ENCODE measurements around the gene NANOGP8.
"Not testable (repeated sequence)": the region's sequence is repeated elsewhere in the genome, so short reads cannot be mapped to it uniquely, and the experiment has no call there.

Gene NANOGP8

DNA sequence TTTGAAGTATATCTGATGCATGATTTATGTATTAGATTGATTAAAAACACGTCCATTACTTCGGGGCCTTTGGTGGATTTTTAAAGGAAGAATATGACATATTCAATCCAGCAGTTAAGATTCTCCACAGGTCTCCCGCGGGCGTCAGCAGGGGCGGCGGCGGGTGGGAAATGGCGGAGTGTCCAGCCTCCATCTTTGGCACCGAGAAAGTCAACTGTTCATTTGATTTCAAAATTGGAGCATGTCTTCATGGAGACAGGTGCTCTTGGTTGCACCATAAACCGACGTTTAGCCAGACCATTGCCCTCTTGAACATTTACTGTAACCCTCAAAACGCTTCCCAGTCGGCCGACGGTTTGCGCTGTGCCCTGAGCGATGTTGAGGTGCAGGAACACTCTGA, 7.2 kb upstream of the NANOGP8 start:
- no peak for DNase-seq

DNA sequence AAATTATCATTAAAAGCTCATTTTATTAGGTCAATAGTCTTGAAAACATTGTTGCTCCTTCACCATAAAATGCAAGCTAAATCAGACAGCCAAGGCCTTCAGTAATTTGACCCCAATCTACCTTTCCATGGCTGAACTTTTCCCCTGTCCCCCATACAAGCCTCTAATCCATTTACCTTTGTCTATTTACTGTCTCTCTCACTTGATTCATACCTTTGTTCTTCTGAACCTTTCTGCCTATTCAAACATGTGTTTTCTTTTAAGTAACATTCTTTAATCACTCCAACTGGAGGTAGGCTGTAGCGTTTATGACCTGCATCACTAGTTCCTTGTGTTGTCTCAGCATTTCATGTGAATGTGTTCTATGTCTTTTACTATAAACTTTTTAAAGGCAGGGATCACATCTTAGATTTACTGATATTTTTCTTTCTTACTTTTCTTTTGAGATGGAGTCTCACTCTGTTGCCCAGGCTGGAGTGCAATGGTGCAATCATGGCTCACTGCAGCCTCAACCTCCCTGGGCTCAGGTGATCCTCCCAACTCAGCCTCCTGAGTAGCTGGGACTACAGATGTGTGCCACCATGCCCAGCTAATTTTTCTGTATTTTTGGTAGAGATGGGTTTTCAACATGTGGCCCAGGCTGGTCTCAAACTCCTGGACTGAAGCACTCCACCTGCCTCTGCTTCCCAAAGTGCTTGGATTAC, 5.2 kb upstream of the NANOGP8 start:
- no peak for DNase-seq

DNA sequence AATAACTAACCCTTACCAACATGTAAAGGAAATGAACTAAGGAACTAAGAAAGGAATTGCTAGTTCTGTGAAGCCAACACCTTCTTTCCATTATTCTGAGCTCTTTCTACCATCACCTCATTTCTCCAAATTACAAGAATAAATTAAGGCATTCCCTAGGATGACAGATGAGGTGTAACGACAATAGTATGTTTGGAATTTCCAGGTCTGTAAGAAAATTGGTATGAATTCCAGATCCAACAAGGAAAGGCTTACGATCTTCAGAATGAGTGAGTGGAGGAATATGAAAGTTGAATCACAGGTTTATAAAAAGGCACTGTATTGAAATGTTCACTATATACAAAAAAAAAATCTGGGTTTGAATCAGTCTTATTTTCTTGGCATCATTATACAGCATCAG, 4.5 kb upstream of the NANOGP8 start:
- DNase-seq = no peak

DNA sequence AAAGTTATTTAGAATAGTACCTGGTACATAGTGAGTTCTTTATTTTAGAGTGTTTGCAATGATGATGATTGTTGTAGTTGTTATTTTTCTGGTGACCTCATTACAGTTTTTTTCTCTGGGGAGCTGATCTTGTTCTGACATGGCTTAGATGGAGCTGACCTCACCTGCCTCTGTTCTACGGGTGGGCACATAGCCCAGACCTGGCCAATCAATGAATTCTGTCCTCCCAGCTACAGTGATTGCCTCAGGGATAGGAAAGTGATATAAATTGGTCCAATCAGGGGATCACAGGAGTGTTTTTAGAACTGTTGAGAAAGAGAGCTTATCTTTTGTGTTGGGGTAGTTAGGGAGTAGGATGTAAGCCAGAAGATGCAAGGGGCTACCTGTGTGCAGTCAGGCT, 3.2 kb upstream of the NANOGP8 start:
- DNase-seq = no peak

DNA sequence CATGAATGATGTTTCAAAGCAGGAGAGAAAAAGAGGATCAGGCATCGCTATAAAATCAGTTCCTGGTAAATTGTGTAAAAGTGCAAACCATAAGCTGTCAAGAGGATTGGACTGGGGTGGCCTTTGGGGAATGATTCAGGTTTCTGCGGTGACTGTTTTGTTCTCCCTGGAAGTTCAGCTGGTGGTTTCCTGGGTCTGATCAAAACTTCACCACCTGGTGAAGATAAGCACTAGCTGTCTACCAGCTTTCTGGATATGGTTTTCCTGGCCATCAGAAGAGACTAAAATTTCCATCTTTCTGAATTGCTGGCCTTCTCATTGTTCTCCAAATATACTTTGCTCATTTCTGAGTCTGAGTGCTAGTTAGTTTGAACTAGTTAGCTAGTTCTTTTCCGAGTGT, 2.7 kb upstream of the NANOGP8 start:
- no peak for DNase-seq

DNA sequence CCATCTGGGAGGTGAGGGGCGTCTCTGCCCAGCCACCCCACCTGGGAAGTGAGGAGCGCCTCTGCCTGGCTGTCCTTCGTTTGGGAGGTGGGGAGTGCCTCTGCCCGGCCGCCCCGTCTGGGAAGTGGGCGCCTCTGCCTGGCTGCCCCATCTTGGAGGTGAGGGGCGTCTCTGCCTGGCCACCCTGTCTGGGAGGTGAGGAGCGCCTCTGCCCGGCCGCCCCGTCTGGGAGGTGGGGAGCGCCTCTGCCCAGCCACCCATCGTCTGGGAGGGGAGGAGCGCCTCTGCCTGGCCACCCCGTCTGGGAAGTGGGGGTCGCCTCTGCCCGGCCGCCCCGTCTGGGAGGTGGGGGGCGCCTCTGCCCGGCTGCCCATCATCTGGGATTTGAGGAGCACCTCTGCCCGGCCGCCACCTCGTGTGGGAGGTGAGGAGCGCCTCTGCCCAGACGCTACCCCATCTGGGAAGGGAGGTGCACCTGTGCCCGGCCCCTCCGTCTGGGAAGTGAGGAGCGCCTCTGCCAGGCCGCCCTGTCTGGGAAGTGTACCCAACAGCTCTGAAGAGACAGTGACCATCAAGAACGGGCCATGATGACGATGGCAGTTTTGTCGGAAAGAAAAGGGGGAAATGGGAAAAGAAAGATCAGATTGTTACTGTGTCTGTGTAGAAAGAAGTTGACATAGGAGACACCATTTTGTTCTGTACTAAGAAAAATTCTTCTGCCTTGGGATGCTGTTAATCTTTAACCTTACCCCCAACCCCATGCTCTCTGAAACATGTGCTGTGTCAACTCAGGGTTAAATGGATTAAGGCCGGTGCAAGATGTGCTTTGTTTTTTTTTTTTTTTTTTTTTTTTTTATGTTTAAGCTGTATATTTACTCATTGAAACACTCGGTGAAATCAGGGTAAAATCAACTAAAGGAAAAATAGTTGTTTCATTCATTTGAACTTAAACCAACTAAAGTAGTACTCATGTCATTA, 2.4 kb downstream of the NANOGP8 start:
- DNase-seq = not testable (repeated sequence)

DNA sequence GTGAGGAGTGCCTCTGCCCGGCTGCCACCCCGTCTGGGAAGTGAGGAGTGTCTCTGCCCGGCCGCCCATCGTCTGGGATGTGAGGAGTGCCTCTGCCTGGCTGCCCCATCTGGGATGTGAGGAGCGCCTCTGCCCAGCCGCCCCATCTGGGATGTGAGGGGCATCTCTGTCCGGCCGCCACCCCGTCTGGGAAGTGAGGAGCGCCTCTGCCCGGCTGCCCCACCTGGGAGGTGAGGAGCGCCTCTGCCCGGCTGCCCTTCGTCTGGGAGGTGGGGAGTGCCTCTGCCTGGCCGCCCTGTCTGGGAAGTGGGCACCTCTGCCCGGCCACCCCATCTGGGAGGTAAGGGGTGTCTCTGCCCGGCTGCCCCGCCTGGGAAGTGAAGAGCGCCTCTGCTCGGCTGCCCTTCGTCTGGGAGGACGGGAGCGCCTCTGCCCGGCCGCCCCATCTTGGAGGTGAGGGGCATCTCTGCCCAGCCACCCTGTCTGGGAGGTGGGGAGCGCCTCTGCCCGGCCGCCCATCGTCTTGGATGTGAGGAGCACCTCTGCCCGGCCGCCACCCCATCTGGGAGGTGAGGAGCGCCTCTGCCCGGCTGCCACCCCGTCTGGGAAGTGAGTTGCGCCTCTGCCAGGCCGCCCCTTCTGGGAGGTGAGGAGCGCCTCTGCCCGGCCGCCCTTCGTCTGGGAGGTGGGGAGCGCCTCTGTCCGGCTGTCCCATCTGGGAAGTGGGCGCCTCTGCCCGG, 3.3 kb downstream of the NANOGP8 start:
- DNase-seq = not testable (repeated sequence)

DNA sequence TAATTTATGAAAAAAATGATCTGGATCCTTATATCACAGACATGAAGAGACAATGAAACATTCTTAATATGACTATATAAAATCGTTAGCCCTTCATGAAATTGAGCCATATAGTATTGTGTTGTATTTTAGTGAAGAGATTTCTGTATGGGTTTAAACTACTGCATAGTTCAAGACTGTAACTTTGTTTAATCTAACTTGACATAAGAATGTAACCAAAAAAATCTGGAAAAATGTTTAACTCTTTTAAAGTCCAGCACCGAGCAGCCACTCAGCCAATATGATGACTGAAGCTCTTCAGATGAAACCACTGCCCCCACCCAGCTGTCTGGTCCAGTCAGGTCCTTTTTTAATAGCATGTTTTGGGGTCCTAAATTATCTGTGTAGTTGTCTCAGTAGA, 4.9 kb downstream of the NANOGP8 start:
- DNase-seq = no peak

DNA sequence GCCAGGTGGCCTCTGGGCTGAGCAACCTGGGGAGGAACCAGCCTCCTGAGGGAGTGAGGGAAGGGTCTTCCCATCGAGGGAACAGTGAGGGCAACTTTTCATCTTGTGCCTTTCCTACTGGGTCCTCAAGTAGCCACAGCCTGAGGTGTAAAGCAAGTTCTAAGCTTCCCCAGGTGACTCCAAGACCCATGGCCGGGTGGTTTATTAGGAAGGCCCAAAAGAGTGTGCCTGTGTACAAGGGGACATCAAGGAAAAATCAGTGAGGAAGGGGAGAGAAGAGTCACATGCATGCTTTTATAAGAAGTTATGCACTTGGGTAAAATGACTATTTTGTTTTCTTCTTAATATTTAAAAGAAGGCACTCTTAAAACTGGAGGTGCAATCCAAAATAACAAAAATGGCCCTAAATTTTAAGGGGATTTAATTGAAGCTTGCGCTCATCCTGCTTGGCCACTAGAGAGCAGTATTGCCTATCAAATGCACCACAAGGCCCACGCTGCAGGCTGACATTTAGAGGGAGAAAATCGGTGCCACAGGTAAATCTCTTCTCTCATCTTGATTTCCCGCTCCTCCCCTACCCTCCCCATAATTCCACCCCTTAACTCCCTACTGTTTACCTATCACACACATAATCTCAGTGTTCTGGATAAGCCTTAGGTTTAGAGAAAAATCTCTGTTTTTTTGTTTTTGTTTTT, 6.7 kb downstream of the NANOGP8 start:
- peak; percentile 14 to 40 for DNase-seq

DNA sequence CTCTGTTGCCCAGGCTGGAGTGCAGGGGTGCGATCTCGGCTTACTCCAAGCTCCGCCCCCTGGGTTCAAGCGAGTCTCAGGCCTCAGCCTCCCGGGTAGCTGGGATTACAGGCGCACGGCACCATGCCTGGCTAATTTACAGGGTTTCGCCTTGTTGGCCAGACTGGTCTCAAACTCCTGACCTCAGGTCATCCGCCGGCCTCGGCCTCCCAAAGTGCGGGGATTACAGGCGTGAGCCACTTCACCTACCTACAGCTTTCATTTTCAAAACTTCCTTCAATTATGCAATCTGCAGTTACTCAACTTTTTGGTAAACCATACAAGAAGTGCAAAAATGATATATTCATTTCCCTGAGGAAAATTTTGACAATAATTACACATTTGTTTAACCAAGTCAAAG, 14.0 kb downstream of the NANOGP8 start:
- DNase-seq = no peak

DNA sequence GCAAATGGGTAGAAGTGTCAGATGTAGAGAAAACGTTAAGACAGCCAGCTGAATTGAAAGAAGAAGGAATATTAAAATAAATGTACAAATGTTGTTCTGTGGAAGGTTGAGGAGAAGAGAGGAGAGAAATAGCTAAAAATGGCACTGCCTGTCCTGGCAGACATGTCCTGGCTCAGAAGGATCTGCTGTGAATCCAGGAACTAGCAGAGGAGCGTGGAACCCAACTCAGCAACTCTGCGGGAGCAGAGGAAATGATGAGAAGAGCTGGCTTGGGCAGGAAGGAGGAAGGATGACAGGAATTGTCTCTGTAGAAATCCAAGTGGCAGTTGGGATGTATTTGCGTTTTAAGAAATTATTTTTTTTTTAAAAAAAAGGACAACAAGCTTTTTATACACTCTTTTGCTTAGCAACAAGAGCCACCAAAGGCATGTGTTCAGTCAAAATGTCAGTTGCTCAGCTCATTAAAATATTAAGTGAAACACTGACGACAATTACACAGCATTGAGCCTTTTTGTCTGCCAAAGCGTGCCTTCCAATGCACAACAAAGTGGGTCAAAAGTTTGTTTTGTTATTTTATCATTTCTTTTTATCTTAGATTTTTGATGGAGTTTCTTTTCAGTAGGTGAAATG, 16.1 kb downstream of the NANOGP8 start:
- peak in 1 of 2 donors; percentile 3 for DNase-seq

DNA sequence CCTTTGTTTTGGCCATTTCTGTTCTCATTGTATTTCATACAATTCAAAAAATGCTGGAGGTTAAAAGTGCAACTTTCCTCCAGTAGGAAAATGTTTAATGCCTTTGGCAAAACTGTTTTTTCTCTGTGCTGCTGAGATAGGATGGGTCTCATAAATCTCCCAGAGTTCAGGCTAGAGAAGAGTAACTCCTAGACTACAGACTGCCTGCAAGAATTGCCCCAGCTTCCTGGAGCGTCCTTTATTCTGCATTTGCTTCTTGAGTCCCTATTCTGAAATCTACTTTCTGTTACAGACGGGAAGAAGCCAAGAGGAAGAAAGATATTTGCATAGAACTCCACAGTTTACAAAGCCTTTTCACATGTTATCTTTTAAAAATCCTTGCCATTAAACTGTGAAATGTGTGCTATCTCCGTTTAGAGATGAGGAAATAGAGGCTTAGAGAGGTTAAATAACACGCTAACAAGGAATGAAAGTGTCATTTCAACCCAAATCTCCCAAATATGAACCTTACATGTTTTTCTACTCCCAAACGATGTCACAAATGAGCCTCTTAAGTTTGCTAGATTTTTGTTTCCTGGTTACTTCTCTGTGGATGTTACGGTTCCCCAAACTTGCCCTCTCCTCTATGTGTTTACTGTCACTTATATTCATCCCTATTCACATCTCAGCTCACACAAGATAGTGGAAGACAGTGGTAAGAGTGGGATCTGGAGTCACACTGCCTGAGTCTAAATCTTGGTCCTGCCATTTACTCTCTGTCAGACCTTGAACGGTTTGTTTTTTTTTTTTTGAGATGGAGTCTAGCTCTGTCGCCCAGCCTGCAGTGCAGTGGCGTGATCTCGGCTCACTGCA, 17.4 kb downstream of the NANOGP8 start:
- no peak for DNase-seq

DNA sequence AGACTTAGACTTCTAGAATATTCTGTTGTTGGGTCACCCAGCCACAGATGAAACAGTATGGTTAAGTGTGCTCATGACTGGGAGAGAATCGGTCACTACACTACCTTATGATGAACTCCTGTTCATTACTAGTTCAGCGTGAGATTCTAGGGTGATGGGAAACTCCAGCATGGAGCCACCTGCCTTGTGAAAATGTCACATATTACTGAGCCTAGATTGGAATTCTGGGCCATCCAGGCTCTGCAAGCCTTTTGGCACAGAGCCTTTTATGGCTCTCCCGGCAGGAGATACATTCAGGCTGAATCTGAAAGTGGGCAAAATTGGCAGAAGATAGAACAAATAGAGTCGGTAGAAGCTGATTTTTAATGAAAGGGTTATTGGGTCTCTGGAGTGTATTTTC, 19.0 kb downstream of the NANOGP8 start:
- DNase-seq = no peak

DNA sequence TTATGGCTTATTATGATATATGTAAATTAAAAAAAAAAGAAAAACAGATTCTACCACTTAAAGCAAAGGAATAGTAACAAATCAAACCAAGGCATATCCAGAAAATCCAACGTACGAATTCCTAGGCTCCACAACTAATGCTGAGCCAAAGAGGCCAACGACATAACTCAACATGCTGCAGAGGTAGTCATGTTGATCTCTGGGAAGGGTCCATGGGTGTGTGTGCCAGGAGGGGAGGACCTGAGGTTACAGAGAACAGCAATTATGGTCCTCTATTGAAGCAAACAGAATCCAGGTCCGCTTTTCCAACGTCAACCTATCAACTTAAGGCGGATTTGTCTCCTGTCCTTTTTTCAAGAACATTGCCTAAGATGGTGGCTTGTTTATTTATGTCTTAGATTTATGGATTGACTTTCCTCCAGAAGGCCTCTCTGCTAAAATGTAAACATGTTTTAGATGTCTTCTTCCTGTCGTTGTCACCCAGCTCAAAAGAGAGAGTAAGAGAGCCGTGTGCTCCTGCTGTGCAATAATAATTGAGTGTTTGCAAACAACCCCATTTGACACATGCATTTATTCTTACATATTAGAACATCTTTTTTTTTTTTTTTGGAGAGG, 20.4 kb downstream of the NANOGP8 start:
- no peak for DNase-seq

DNA sequence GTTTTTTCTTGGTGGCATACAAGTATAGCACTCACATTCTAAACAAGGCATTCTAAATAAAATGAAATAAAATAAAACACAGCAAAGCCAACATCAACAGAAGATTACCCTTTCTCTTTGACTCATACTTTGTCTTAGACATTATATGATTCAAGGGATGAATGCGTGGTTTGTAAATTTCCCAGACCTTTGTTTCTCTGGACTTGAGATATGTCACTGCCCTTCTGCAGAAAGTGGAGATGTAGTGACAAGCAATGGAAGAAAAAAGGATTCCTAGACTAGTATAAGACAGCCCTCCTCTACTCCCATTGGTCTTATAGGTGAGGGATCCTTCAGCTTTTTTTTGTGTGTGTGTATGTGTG, 22.4 kb downstream of the NANOGP8 start:
- DNase-seq = no peak

DNA sequence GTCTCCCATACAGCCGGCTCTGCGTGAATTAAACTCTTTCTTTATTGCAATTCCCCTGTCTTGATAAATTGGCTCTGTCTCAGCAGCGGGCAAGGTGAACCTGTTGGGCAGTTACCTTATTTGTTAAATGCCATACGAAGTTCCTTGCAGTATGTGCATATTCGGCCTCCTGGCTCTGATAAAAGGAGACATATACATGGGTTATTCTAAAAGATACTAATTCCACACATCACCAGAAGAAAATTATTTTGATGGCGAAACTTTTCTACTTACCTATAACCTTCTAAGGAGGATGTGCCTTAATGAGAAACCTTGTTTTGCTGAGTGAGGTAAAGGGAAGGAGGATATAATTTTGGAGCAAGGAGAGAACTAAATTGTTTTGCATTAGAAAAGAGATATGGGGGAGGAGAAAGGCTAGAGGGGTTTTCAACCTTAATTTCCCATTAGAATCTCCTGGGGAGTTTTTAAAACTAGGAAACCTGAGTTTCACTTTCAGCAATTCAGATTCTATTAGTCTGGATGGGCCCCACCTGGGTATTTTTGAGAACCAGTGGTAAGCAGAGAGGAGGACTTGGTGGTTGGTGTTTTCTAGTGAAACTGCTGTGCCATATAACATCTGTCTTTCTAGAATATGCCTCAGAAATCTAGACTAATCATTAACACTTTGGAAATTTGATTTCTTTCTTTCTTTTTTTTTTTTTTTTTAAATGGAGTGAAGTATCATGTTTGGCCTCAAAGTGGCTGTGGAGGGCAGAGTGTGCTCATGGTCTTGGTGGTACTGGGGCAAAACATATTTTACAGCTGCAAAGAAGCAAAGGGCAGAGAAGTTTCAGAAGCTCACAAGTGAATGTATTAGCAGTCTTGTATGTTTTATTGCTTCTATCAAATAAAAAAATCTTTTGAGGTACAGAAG, 23.0 kb downstream of the NANOGP8 start:
- no peak for DNase-seq

DNA sequence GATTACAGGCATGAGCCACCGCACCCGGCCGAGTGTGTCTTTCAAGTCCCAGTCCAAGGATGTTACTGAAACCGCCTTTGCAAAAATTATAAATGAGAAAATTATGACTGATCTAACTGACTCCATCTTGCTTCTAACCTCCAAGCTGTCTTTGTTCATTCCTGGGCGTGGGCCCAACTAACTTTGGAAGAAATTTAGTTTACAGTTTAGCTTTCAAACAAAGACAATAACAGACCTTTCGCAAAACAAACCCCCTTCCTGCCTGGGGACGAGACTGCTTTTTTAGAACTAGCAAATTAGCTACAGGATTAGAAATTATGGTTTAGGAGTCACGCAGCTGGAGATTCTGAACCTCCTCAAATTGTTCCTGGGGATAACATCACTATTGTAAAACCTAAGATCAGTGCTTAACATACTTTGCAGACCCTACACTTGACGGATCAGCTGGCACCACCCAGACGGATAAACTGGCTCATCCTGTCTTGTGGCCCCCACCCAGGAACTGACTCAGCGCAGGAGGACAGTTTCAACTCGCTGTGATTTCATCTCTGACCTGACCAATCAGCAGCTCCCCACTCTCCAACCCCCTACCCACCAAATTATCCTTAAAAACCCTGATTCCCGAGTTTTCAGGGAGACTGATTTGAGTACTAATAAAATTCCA, 23.8 kb downstream of the NANOGP8 start:
- DNase-seq = no peak

DNA sequence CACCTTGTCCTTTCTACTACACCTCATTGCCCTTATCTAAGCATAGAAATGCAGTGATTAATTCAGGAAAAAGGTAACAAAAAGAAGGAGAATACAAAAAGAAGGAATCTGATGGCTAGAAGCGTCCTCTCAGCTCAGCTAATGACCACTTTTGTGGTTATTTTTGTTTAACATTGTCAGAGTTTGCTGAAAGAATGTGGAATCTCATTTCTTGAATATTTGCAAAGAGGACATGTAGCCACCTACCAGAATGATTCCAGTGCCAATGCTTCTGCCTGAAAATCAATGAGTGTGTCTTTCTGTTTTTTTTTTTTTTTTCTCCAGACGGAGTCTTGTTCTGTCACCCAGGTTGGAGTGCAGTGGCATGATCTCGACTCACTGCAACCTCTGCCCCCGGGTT, 24.5 kb downstream of the NANOGP8 start:
- no peak for DNase-seq

DNA sequence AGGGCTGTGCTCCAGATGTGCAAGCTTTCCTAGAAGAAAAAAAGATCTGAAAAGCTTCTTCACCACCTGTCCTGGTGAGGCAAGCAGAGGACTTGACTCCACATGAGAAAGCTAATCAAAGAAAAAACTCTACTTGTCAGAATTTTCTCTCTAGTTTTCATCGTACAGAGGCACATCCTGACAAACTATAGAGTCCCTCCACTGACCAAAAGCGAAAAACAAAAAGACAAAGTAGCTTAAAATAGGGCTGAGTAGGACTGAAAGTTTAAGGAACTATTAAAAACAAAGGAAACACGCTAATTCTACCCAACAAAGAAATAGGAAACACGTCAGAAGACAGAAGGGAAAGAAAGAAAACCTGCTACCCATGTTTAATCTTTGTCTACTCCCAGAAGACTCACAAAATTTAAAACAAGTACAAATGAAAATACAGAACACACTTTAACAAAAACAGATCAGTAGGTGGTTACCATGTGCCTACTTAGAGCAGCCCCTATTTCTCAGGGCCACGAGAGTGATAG, 26.5 kb downstream of the NANOGP8 start:
- no peak for DNase-seq

Measured in hippocampal formation (tissue), 2 donors.